Kidney (tissue), 14 donors: ENCODE data around the gene NDUFB7. TPM values are rescaled to one million over a fixed set of nuclear protein-coding genes. Genes with fewer than 3 reads are reported as not detected.

Experiments used
- DNase-seq, 5 donors: peaks; one replicate each; pipeline ENCODE4 v3.0.0-alpha.2; 2013 to 2020
- FAIRE-seq: peaks from 2 replicates; lab custom pipeline; 2012; peaks lifted over from hg19 to GRCh38; lab: Jason Lieb, UNC
- H3K27ac ChIP-seq, 2 donors: one replicate each; pipeline ENCODE4 v1.7.0; 2013; ENCODE audit warnings: low read depth in 2 of 2, low read length in 2 of 2, inconsistent platforms in 1 of 2
- H3K27me3 ChIP-seq: one replicate; pipeline ENCODE4 v1.7.1; 2013; ENCODE audit warnings: low read length, inconsistent platforms; ENCODE audit not compliant: control insufficient read depth, insufficient read depth
- H3K36me3 ChIP-seq, 3 donors: one replicate each; pipeline versions ENCODE4 v1.7.0 to v1.7.1; 2013; ENCODE audit warnings: low read length in 3 of 3, control low read depth in 1 of 3, inconsistent platforms in 1 of 3; ENCODE audit not compliant: insufficient read depth in 3 of 3, control insufficient read depth in 2 of 3
- H3K4me1 ChIP-seq, 3 donors: one replicate each; pipeline versions ENCODE4 v1.7.0 to v1.7.1; 2013; ENCODE audit warnings: low read length in 3 of 3, inconsistent platforms in 1 of 3, low read depth in 1 of 3; ENCODE audit not compliant: control insufficient read depth in 2 of 3, insufficient read depth in 2 of 3
- H3K4me3 ChIP-seq, 3 donors: one replicate each; pipeline versions ENCODE4 v1.7.0 to v1.8.1; 2013; ENCODE audit warnings: low read length in 3 of 3, control low read depth in 1 of 3, inconsistent platforms in 1 of 3
- H3K9ac ChIP-seq, 3 donors: one replicate each; pipeline versions ENCODE4 v1.7.0 to v1.7.1; 2013; ENCODE audit warnings: low read length in 3 of 3, control low read depth in 1 of 3, inconsistent platforms in 1 of 3
- H3K9me3 ChIP-seq, 3 donors: one replicate each; pipeline versions ENCODE4 v1.7.0 to v1.7.1; 2013; ENCODE audit warnings: low read length in 3 of 3, control low read depth in 1 of 3, inconsistent platforms in 1 of 3; ENCODE audit not compliant: control insufficient read depth in 2 of 3, insufficient read depth in 1 of 3
- intact Hi-C: fragments of 100-400 bp; cut with DNase I; formaldehyde crosslinking; loops from one replicate; pipeline ENCODE4 v1.11.1; 2022
- microRNA-seq: library from miRNA; unstranded; fragments of <30 nt; microRNA quantifications from one replicate; pipeline ENCODE4 v1.2.0, GENCODE V29; 2020
- polyA plus RNA-seq: library from polyadenylated mRNA; stranded (reverse); fragments of 350-450 nt; fragmentation: Illumina TruSeq; extraction: RNeasy Lipid Tissue Mini Kit (QIAGEN cat#74804); gene quantifications from one replicate; pipeline ENCODE4 v1.2.3, GENCODE V29; 2014; ENCODE audit warnings: low read depth, low replicate concordance; ENCODE audit not compliant: insufficient read depth
- total RNA-seq: library from RNA; stranded (reverse); fragmentation: NEBNext Ultra II Directional; extraction: Animal tissue kit (Norgen Biotek cat#: 25700); gene quantifications from one replicate; pipeline ENCODE4 v1.2.1, GENCODE V29; 2021
- TF ChIP-seq, protein P1 (sequence below): IDR thresholded peaks from 3 replicates; pipeline ENCODE4 v1.5.1; 2012; ENCODE audit warnings: mild to moderate bottlenecking, moderate library complexity, borderline replicate concordance; ENCODE audit not compliant: insufficient read depth; ENCODE audit errors: extremely low read depth
- donor health status: control.
- donor health status: control.
- donor health status: control.
- donor health status: control.
- donor health status: control.
- donor health status: DM: yes; HTN: yes; CAD: no.
- donor health status: Normal renal cell carcinoma (clear cell type).

Gene NDUFB7
- total and polyA plus RNA-seq, 2 donors from 2014 or later: 146 to 894 TPM

DNA sequence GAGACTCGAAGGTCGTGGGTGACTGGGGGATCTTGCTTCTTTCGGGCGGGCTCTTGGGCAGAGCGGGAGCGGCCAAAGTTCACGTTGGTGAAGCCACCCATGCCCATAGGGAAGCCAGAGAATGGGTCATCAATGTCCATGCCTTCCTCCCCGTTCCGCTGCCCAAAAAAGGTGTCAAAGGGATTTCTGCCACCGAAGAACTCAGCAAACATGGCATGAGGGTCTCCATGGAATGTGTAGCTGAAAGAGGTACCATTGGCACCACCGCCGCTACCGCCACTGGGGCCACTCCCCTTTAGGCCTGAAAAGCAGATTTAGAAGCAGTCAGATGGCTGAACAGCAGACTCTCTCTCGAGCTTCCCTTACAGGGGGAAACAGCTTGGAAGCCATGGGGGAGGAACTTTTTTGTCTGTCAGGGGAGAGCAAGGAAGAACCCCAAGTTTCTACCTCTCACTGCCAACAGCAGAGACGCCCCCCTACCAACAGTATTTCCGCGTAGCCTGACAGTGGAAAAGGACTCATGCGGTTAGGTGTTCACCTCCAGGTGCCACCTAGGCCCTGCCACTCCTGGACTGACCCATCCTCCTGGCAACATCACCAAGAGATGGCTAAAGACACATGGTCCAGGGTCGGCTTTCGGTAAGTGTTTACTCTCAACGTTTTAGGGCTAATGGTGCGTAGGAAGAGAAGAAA lies 55.0 kb downstream of the NDUFB7 start:
- intact Hi-C loops: no loop called here
- H3K4me3 ChIP-seq: peak overlapping the region; percentile 77 to 95 (median 86)
- no peaks in the 10 kb centered on the region for H3K27me3 ChIP-seq
- DNase-seq (no peak), FAIRE-seq (no peak)
- no peaks in the 10 kb centered on the region for H3K9me3 ChIP-seq
- peaks cover 6 to 24% (median 22%) of the 10 kb centered on the region in 3 donors for H3K36me3 ChIP-seq
- peak overlapping the region; percentile 100 for H3K27ac ChIP-seq
- peak overlapping the region; percentile 73 to 100 (median 96) for H3K9ac ChIP-seq
- TF ChIP-seq, protein P1, sequence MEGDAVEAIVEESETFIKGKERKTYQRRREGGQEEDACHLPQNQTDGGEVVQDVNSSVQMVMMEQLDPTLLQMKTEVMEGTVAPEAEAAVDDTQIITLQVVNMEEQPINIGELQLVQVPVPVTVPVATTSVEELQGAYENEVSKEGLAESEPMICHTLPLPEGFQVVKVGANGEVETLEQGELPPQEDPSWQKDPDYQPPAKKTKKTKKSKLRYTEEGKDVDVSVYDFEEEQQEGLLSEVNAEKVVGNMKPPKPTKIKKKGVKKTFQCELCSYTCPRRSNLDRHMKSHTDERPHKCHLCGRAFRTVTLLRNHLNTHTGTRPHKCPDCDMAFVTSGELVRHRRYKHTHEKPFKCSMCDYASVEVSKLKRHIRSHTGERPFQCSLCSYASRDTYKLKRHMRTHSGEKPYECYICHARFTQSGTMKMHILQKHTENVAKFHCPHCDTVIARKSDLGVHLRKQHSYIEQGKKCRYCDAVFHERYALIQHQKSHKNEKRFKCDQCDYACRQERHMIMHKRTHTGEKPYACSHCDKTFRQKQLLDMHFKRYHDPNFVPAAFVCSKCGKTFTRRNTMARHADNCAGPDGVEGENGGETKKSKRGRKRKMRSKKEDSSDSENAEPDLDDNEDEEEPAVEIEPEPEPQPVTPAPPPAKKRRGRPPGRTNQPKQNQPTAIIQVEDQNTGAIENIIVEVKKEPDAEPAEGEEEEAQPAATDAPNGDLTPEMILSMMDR: no peak
- peaks cover 0 to 27% (median 22%) of the 10 kb centered on the region in 3 donors for H3K4me1 ChIP-seq

Small RNA genes within 50 kb of the gene (microRNA-seq; reads per million reads assigned to microRNA genes)
- gene MIR639: not detected

Other genes with a start within 250 kb of the NDUFB7 start
- 100 TPM for gene ADGRE5, start 190.6 kb downstream of the NDUFB7 start, total RNA-seq
- 16.0 TPM for gene ADGRE5, start 190.6 kb downstream of the NDUFB7 start, polyA plus RNA-seq
- gene DDX39A, start 152.7 kb downstream of the NDUFB7 start, total RNA-seq: 53.8 TPM
- 35.6 TPM for gene DDX39A, start 152.7 kb downstream of the NDUFB7 start, polyA plus RNA-seq
- gene PKN1, start 138.8 kb downstream of the NDUFB7 start, total RNA-seq: 103 TPM
- gene PKN1, start 138.8 kb downstream of the NDUFB7 start, polyA plus RNA-seq: 67.7 TPM
- 19.0 TPM for gene PTGER1, start 96.7 kb downstream of the NDUFB7 start, total RNA-seq
- gene PTGER1, start 96.7 kb downstream of the NDUFB7 start, polyA plus RNA-seq: 14.3 TPM
- gene GIPC1, start 75.9 kb downstream of the NDUFB7 start, total RNA-seq: 94.6 TPM
- gene GIPC1, start 75.9 kb downstream of the NDUFB7 start, polyA plus RNA-seq: 137 TPM
- gene DNAJB1, start 53.7 kb downstream of the NDUFB7 start, total RNA-seq: 77.9 TPM
- gene DNAJB1, start 53.7 kb downstream of the NDUFB7 start, polyA plus RNA-seq: 122 TPM
- 132 TPM for gene TECR, start 42.5 kb downstream of the NDUFB7 start, total RNA-seq
- gene TECR, start 42.5 kb downstream of the NDUFB7 start, polyA plus RNA-seq: 280 TPM
- 0.76 TPM for gene CLEC17A, start 11.0 kb upstream of the NDUFB7 start, total RNA-seq
- not detected for gene CLEC17A, start 11.0 kb upstream of the NDUFB7 start, polyA plus RNA-seq
- 0.25 TPM for gene ADGRE3, start 102.8 kb upstream of the NDUFB7 start, total RNA-seq
- not detected for gene ADGRE3, start 102.8 kb upstream of the NDUFB7 start, polyA plus RNA-seq
- 20.8 TPM for gene ZNF333, start 118.0 kb upstream of the NDUFB7 start, total RNA-seq
- gene ZNF333, start 118.0 kb upstream of the NDUFB7 start, polyA plus RNA-seq: 4.1 TPM
- 10.4 TPM for gene ADGRE2, start 206.5 kb upstream of the NDUFB7 start, total RNA-seq
- 0.15 TPM for gene ADGRE2, start 206.5 kb upstream of the NDUFB7 start, polyA plus RNA-seq